Lung (tissue), 12 donors: ENCODE results near the gene SYK. TPM values are rescaled to one million over a fixed set of nuclear protein-coding genes. Genes with fewer than 3 reads are reported as not detected.
A peak's percentile ranks its signal among the peaks of the same experiment; 100 is the strongest.

Experiments
- ATAC-seq: fragments of 200-7000 bp; cut with Tn5 transposase; one replicate; pipeline ENCODE4 v1.9.1; 2020; ENCODE audit warnings: moderate number of reproducible peaks; ENCODE audit not compliant: insufficient read depth, low FRiP score
- DNase-seq, 3 donors: peaks; one replicate each; pipeline ENCODE4 v3.0.0-alpha.2; 2013 to 2017
- H3K27ac ChIP-seq, 2 donors: one replicate each; pipeline ENCODE4 v1.5.1; 2013; ENCODE audit warnings: mild to moderate bottlenecking in 2 of 2, moderate library complexity in 2 of 2, control low read depth in 1 of 2, inconsistent platforms in 1 of 2, low read depth in 1 of 2, low read length in 1 of 2
- H3K27me3 ChIP-seq, 3 donors: one replicate each; pipeline ENCODE4 v1.5.1; 2013; ENCODE audit warnings: low read length in 2 of 3; ENCODE audit not compliant: control insufficient read depth in 3 of 3, insufficient read depth in 3 of 3
- H3K36me3 ChIP-seq, 4 donors: one replicate each; pipeline ENCODE4 v1.5.1; 2013; ENCODE audit warnings: low read length in 4 of 4, mild to moderate bottlenecking in 1 of 4, moderate library complexity in 1 of 4; ENCODE audit not compliant: control insufficient read depth in 4 of 4, insufficient read depth in 4 of 4
- H3K4me1 ChIP-seq, 5 donors: one replicate each; pipeline ENCODE4 v1.5.1; 2013; ENCODE audit warnings: low read length in 5 of 5, mild to moderate bottlenecking in 2 of 5, moderate library complexity in 1 of 5; ENCODE audit not compliant: control insufficient read depth in 5 of 5, insufficient read depth in 5 of 5
- H3K4me3 ChIP-seq: one replicate; pipeline ENCODE4 v1.5.1; 2013; ENCODE audit warnings: mild to moderate bottlenecking, control low read depth, moderate library complexity
- H3K9ac ChIP-seq, 2 donors: one replicate each; pipeline ENCODE4 v1.5.1; 2013; ENCODE audit warnings: low read length in 2 of 2, control low read depth in 1 of 2; ENCODE audit not compliant: insufficient read depth in 1 of 2
- H3K9me3 ChIP-seq, 4 donors: one replicate each; pipeline ENCODE4 v1.5.1; 2013; ENCODE audit warnings: low read length in 3 of 4, mild to moderate bottlenecking in 1 of 4, moderate library complexity in 1 of 4; ENCODE audit not compliant: control insufficient read depth in 4 of 4, insufficient read depth in 3 of 4
- CTCF ChIP-seq: IDR thresholded peaks from 2 replicates; pipeline ENCODE4 v1.5.1; 2012; ENCODE audit warnings: mild to moderate bottlenecking; ENCODE audit errors: control extremely low read depth, extremely low read depth
- WGBS, 2 donors: extraction: QIAGEN DNeasy Blood & Tissue Kit; methylation state at CpG; one replicate each; pipeline ENCODE4 v1.1.7; 2013; 5-methylcytosine and 5-hydroxymethylcytosine counted together
- polyA plus RNA-seq, 2 donors: library from polyadenylated mRNA; stranded (reverse); fragments of 200-250 nt; gene quantifications; one replicate each; pipeline ENCODE4 v1.2.1, GENCODE V29; 2013
- total RNA-seq, 2 donors: library from RNA; depleted of rRNA in 1 of 2; stranded (reverse); fragments of >200 nt in 1 of 2; gene quantifications; one replicate each; pipeline ENCODE4 v1.2.1, GENCODE V29; 2014 to 2021
- donor health status: control.
- donor health status: control.
- donor health status: Bipolar disorder and iron deficiency.
- donor health status: healthy.
- donor health status: DM: yes; HTN: yes; CAD: no.

The SYK gene
- total and polyA plus RNA-seq, 4 donors = 13.7 to 71.6 (median 35.0) TPM

- no peaks in the 10 kb centered on the region for H3K36me3 ChIP-seq
- H3K9me3 ChIP-seq = peaks cover 0 to 5% (median 0%) of the 10 kb centered on the region in 4 donors
- TF ChIP-seq CTCF = no peak
- ATAC-seq (no peak), DNase-seq (no peak)
- no peak overlapping the region for H3K9ac ChIP-seq
- no peaks in the 10 kb centered on the region for H3K4me1 ChIP-seq
- WGBS, 2 donors = 74 to 78% methylated on average over 1 of the region's 1 CpG
- H3K27ac ChIP-seq = no peak overlapping the region
- no peaks in the 10 kb centered on the region for H3K27me3 ChIP-seq
- H3K4me3 ChIP-seq = no peak overlapping the region
These were observed 29.2 kb upstream of the SYK start for GRCh38 chr9:90772386-90772785.

GRCh38 chr9:90773617-90774016 lies 28.0 kb upstream of the SYK start:
- Histone ChIP-seq H3K4me3 (no peak overlapping the region), H3K36me3 (no peaks in the 10 kb centered on the region), H3K27me3 (no peaks in the 10 kb centered on the region), H3K4me1 (no peaks in the 10 kb centered on the region), H3K9me3 (peaks cover 0 to 2% (median 0%) of the 10 kb centered on the region in 4 donors), H3K9ac (no peak overlapping the region), H3K27ac (no peak overlapping the region)
- no peak for ATAC-seq
- WGBS, 2 donors = 76 to 81% methylated on average over 1 of the region's 1 CpG
- peak; percentile 23 to 49 (median 39) for DNase-seq
- no peak for TF ChIP-seq CTCF

- Histone ChIP-seq H3K9ac (no peak overlapping the region), H3K36me3 (no peaks in the 10 kb centered on the region), H3K27ac (no peak overlapping the region), H3K4me3 (no peak overlapping the region), H3K9me3 (no peaks in the 10 kb centered on the region), H3K27me3 (no peaks in the 10 kb centered on the region), H3K4me1 (no peaks in the 10 kb centered on the region)
- ATAC-seq (no peak), DNase-seq (no peak)
- TF ChIP-seq CTCF = no peak
- 67 to 80% methylated on average over 3 of the region's 3 CpGs for WGBS, 2 donors
These were observed 27.5 kb upstream of the SYK start for GRCh38 chr9:90774071-90774470.

- no peak overlapping the region for H3K9ac ChIP-seq
- no peak for TF ChIP-seq CTCF
- no peak for DNase-seq
These were observed 26.9 kb upstream of the SYK start for GRCh38 chr9:90774682-90775081.

More at GRCh38 chr9:90774682-90775081, 26.9 kb upstream of the SYK start:
- Histone ChIP-seq H3K27ac (no peak overlapping the region), H3K4me1 (no peaks in the 10 kb centered on the region), H3K9me3 (no peaks in the 10 kb centered on the region), H3K36me3 (no peaks in the 10 kb centered on the region), H3K27me3 (no peaks in the 10 kb centered on the region), H3K4me3 (no peak overlapping the region)
- ATAC-seq = no peak
- WGBS, 2 donors = 18 to 51% methylated on average over 3 of the region's 3 CpGs
